Endothelial cell (in vitro differentiated cells): ENCODE results near the gene PUM2. TPM values are rescaled to one million over a fixed set of nuclear protein-coding genes. Genes with fewer than 3 reads are reported as not detected.
"Not testable (repeated sequence)": the region's sequence is repeated elsewhere in the genome, so short reads cannot be mapped to it uniquely, and the experiment has no call there.

Experiments used
- DNase-seq: peaks from one replicate; pipeline ENCODE4 v3.0.0; 2021; ENCODE audit warnings: low spot score
- H3K27ac Mint-ChIP-seq: one replicate; pipeline ENCODE4 v1.8.0; 2021; ENCODE audit warnings: mixed read lengths, inconsistent platforms; ENCODE audit not compliant: unreplicated experiment
- H3K27me3 Mint-ChIP-seq: one replicate; pipeline ENCODE4 v1.8.0; 2021; ENCODE audit warnings: mild to moderate bottlenecking, moderate library complexity, mixed read lengths, inconsistent platforms; ENCODE audit not compliant: unreplicated experiment
- H3K36me3 Mint-ChIP-seq: one replicate; pipeline ENCODE4 v1.8.0; 2021; ENCODE audit warnings: mild to moderate bottlenecking, low read depth, mixed read lengths, inconsistent platforms; ENCODE audit not compliant: unreplicated experiment
- H3K4me1 Mint-ChIP-seq: one replicate; pipeline ENCODE4 v1.8.0; 2021; ENCODE audit warnings: mild to moderate bottlenecking, mixed read lengths, inconsistent platforms; ENCODE audit not compliant: unreplicated experiment
- H3K4me3 Mint-ChIP-seq: one replicate; pipeline ENCODE4 v1.8.0; 2021; ENCODE audit warnings: mild to moderate bottlenecking, mixed read lengths, inconsistent platforms; ENCODE audit not compliant: unreplicated experiment
- H3K9me3 Mint-ChIP-seq: one replicate; pipeline ENCODE4 v1.8.0; 2021; ENCODE audit warnings: mixed read lengths, inconsistent platforms; ENCODE audit not compliant: unreplicated experiment
- total RNA-seq: library from RNA; stranded (reverse); fragmentation: NEBNext Ultra II Directional; extraction: Animal tissue kit (Norgen Biotek cat#: 25700); gene quantifications from one replicate; pipeline ENCODE4 v1.2.1, GENCODE V29; 2021; ENCODE audit not compliant: unreplicated experiment
- TF ChIP-seq, protein P1 (sequence below): fragments of 200-600 bp; sonication (generic); IDR thresholded peaks from one replicate; pipeline ENCODE4 v1.5.0; 2021; ENCODE audit warnings: antibody characterized with exemption; ENCODE audit not compliant: unreplicated experiment

Gene PUM2
- total RNA-seq, 1 donor from 2014 or later = 75.3 TPM

DNA sequence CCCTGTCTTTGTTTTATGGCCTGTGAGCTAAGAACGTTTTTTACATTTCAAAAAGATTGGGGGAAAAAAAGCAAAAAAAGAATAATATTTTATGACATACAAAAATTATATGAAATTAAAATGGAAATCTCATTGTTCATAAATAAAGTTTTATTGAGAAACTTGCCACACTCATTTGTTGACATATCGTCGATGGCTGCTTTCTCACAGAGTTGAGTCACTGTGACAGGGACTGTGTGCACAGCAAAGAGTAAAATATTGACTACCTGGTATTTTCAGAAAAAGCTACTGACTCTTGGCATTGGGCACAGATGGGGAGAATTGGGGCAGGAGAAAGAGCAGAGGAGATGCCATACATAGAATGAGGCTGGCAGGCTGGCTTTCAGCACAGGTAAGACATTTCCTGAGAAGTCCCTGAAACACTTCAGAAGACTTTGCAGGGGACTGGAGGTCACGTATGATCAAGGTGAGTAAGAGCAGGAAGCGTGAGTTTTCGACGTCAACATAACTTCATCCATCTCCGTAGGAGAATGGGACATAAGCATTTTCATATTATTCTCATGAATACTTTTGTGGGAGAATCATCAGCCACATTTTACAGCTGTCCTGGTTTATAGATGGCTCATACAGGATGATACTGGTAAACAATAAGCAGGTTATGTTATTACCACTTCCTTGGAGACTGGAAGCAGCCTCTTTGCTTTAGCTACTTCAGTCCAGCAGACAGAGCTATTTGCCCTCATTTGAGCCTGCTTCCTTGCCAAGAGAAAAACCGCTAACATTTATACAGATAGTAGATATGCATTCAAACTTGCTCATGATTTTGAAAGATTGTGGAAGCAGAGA, 32.5 kb upstream of the PUM2 start:
- TF ChIP-seq, protein P1, sequence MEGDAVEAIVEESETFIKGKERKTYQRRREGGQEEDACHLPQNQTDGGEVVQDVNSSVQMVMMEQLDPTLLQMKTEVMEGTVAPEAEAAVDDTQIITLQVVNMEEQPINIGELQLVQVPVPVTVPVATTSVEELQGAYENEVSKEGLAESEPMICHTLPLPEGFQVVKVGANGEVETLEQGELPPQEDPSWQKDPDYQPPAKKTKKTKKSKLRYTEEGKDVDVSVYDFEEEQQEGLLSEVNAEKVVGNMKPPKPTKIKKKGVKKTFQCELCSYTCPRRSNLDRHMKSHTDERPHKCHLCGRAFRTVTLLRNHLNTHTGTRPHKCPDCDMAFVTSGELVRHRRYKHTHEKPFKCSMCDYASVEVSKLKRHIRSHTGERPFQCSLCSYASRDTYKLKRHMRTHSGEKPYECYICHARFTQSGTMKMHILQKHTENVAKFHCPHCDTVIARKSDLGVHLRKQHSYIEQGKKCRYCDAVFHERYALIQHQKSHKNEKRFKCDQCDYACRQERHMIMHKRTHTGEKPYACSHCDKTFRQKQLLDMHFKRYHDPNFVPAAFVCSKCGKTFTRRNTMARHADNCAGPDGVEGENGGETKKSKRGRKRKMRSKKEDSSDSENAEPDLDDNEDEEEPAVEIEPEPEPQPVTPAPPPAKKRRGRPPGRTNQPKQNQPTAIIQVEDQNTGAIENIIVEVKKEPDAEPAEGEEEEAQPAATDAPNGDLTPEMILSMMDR = no peak

DNA sequence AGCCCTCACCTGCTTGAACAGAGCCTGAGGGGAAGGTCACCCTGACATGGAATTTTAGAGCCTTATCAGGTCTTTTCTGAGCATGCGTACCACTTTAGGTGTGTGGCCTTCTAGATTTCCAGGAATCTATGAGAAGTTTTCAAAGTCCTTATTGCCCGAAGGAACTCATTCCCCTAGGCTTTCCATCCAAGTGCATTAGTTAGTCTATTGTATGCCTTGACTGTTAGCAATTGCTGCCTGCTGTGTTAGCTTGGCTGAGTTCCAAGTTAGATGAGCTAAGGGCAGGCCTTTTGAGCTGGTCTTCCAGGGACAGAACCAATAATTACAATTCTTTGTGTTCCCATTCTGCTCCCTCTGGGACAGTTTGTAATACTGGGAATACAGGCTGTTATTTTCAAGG, 30.8 kb upstream of the PUM2 start:
- DNase-seq = no peak
- no peak overlapping the region for H3K4me3 Mint-ChIP-seq
- TF ChIP-seq, protein P1 = no peak
- H3K36me3 Mint-ChIP-seq = no peaks in the 10 kb centered on the region
- no peaks in the 10 kb centered on the region for H3K27me3 Mint-ChIP-seq
- no peaks in the 10 kb centered on the region for H3K4me1 Mint-ChIP-seq
- no peaks in the 10 kb centered on the region for H3K9me3 Mint-ChIP-seq
- H3K27ac Mint-ChIP-seq = no peak overlapping the region

More for the DNA sequence above, 32.5 kb upstream of the PUM2 start:
- Mint-ChIP-seq H3K4me1 (no peaks in the 10 kb centered on the region), H3K4me3 (no peak overlapping the region), H3K27me3 (no peaks in the 10 kb centered on the region), H3K9me3 (no peaks in the 10 kb centered on the region), H3K36me3 (no peaks in the 10 kb centered on the region), H3K27ac (no peak overlapping the region)
- no peak for DNase-seq

DNA sequence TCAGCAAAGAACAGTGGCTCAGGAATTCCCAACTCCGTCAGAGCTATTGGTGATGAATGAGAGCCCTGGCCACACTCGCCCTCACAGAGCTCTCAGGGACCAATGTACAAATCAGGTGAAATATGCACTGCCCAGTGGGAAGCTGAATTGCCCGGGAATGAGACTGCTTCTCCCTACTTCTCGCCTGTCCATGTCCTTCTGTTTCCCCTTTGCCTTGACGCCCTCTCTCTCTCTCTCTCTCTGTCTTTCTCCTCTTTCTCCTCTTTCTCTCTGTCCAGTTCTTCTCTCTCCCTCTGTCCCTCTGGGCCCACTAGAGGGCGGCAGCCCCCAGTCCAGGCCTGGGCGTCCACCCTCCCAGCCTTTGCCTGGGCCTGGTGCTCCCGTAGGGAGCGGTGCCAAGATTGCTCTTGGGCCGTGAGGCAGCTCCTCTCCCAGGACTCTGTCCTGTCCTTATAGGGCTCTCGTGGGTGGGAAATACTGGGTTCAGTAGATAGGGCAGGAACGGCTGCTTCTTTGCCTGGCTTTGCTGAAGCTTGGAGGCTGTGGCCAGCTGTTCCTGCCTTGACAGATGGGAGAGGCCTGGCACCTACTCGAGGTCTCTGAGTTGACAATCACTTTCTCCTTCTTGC, 28.4 kb upstream of the PUM2 start:
- Mint-ChIP-seq H3K27ac (no peak overlapping the region), H3K36me3 (no peaks in the 10 kb centered on the region), H3K4me3 (no peak overlapping the region), H3K27me3 (no peaks in the 10 kb centered on the region), H3K4me1 (no peaks in the 10 kb centered on the region), H3K9me3 (no peaks in the 10 kb centered on the region)
- TF ChIP-seq, protein P1 = peak; percentile 43
- DNase-seq = peak; percentile 75

DNA sequence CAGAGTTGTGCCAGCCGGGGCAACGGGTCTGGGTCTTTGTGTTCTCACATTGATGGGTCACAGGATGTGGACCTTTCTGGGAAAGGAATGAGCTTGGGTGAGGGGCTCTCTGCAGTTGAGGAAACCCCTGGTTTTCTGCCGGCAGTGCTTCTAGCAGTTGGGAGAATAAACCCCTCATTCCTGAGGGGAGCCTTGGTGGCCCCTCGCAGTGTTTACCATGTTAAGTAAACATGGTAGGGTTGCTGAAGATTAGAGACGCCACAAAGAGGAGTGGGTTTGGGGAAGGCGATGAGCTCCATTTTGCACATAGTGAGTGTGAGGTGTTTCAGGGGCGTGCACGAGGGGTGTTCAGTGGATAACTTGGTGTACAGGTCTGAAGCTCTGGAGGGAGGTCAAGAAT, 27.7 kb upstream of the PUM2 start:
- Mint-ChIP-seq H3K9me3 (no peaks in the 10 kb centered on the region), H3K4me1 (no peaks in the 10 kb centered on the region), H3K36me3 (no peaks in the 10 kb centered on the region), H3K27ac (no peak overlapping the region), H3K4me3 (no peak overlapping the region), H3K27me3 (no peaks in the 10 kb centered on the region)
- no peak for DNase-seq
- TF ChIP-seq, protein P1 = no peak

DNA sequence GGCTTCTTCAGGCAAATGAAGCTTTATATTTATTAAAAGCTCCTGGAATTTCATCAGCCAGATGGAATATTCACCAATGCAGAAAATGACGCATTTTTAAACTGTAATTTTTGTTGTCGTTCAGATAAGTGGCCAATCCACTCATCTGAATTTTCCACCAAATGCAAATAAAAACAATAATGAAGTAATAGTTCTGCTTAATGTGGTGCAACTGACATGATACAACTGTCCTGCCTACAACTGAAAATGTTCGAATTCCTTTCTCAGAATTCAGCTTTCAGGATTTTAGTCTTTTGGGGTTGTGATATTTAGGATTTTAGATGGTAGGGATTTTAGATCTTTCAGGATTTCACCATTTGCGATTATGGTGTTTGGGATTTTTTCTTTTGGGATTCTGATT, 27.1 kb upstream of the PUM2 start:
- Mint-ChIP-seq H3K36me3 (no peaks in the 10 kb centered on the region), H3K4me1 (no peaks in the 10 kb centered on the region), H3K27me3 (no peaks in the 10 kb centered on the region), H3K9me3 (no peaks in the 10 kb centered on the region), H3K4me3 (no peak overlapping the region), H3K27ac (no peak overlapping the region)
- TF ChIP-seq, protein P1 = no peak
- no peak for DNase-seq

DNA sequence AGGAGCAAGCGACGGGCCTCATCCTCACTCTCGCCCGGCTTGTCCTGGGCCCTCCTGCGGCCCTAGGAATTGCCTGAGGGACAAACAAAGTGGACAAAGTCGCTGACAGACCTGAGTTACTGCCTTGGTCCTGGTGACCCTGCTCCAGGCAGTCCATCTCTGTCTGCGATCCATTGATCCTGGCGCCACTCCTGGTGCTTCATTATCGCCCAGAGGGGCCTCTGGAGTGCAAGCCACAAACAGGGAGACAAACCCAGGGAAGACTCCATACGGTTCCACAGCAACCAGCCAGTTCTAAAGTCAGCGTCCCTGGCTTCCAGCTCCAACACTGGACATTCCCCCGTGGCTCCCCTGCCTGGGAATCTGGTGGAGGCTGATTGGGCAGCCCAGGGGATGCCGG, 24.3 kb upstream of the PUM2 start:
- not testable (repeated sequence) for DNase-seq, H3K27ac Mint-ChIP-seq, H3K27me3 Mint-ChIP-seq, H3K9me3 Mint-ChIP-seq, H3K4me3 Mint-ChIP-seq, H3K36me3 Mint-ChIP-seq, H3K4me1 Mint-ChIP-seq
